Neural cell (in vitro differentiated cells): Measurements from ENCODE around the gene MTA1. TPM values are rescaled to one million over a fixed set of nuclear protein-coding genes. Genes with fewer than 3 reads are reported as not detected.

ENCODE experiments used
- H2AFZ ChIP-seq: fragments of 200-600, 300-800 bp; sonication (generic), shearing (Covaris generic); 2 replicates; pipeline ENCODE4 v1.6.0; 2014; ENCODE audit warnings: low read depth, mild to moderate bottlenecking, antibody characterized with exemption, low read length, moderate library complexity
- H3F3A ChIP-seq: fragments of 200-600 bp; shearing (Covaris generic); 2 replicates; pipeline ENCODE4 v1.6.1; 2016; ENCODE audit warnings: mild to moderate bottlenecking, moderate library complexity, mixed read lengths, antibody characterized with exemption, low read length; ENCODE audit not compliant: insufficient read depth, poor library complexity, severe bottlenecking
- H3K27ac ChIP-seq: fragments of 200-600, 300-800 bp; sonication (generic), shearing (Covaris generic); 2 replicates; pipeline ENCODE4 v1.5.1; 2014; ENCODE audit warnings: mild to moderate bottlenecking, low read length, moderate library complexity
- H3K27me3 ChIP-seq: fragments of 300-800, 200-600 bp; sonication (generic), shearing (Covaris generic); 2 replicates; pipeline ENCODE4 v1.6.0; 2014; ENCODE audit warnings: mild to moderate bottlenecking, low read depth, low read length, moderate library complexity; ENCODE audit not compliant: insufficient read depth
- H3K36me3 ChIP-seq: fragments of 300-800, 200-600 bp; sonication (generic), shearing (Covaris generic); 2 replicates; pipeline ENCODE4 v1.5.1; 2014; ENCODE audit warnings: mild to moderate bottlenecking, antibody characterized with exemption, low read length, moderate library complexity; ENCODE audit not compliant: insufficient read depth
- H3K4me2 ChIP-seq: fragments of 300-800, 200-600 bp; sonication (generic), shearing (Covaris generic); 2 replicates; pipeline ENCODE4 v1.6.0; 2014; ENCODE audit warnings: mild to moderate bottlenecking, low read length
- H3K4me3 ChIP-seq: fragments of 300-800, 200-600 bp; sonication (generic), shearing (Covaris generic); 2 replicates; pipeline ENCODE4 v1.5.1; 2014; ENCODE audit warnings: mild to moderate bottlenecking, low read length, moderate library complexity
- H3K79me2 ChIP-seq: fragments of 200-600 bp; shearing (Covaris generic); replicated peaks from 2 replicates; pipeline ENCODE4 v1.6.0; 2014; ENCODE audit warnings: mild to moderate bottlenecking, low read length, moderate library complexity; ENCODE audit not compliant: insufficient read depth
- H3K9ac ChIP-seq: fragments of 300-800, 200-600 bp; sonication (generic), shearing (Covaris generic); 2 replicates; pipeline ENCODE4 v1.6.1; 2016; ENCODE audit warnings: mild to moderate bottlenecking, low read length, mixed read lengths
- H3K9me2 ChIP-seq: fragments of 200-600 bp; shearing (Covaris generic); 2 replicates; pipeline ENCODE4 v1.6.1; 2016; ENCODE audit warnings: mild to moderate bottlenecking, low read length, mixed read lengths; ENCODE audit not compliant: insufficient read depth
- H3K9me3 ChIP-seq: fragments of 200-600, 300-800 bp; sonication (generic), shearing (Covaris generic); 2 replicates; pipeline ENCODE4 v1.6.1; 2016; ENCODE audit warnings: mild to moderate bottlenecking, mixed run types, low read length, moderate library complexity, mixed read lengths
- H4K20me1 ChIP-seq: fragments of 200-600 bp; shearing (Covaris generic); 2 replicates; pipeline ENCODE4 v1.6.1; 2016; ENCODE audit warnings: mild to moderate bottlenecking, mixed run types; ENCODE audit not compliant: insufficient read depth
- CTCF ChIP-seq: fragments of 450-650 bp; IDR thresholded peaks from 2 replicates; pipeline ENCODE4 v1.5.1; 2014; ENCODE audit warnings: antibody characterized with exemption, mild to moderate bottlenecking, moderate library complexity; ENCODE audit not compliant: poor library complexity, severe bottlenecking
- EP300 ChIP-seq: fragments of 450-650 bp; conservative IDR thresholded peaks from 2 replicates; pipeline ENCODE4 v1.6.1; 2014; ENCODE audit warnings: antibody characterized with exemption, mild to moderate bottlenecking, moderate library complexity; ENCODE audit not compliant: poor library complexity, severe bottlenecking
- EZH2 ChIP-seq: fragments of 200-600, 300-800 bp; shearing (Covaris generic), sonication (generic); IDR thresholded peaks from 2 replicates; pipeline ENCODE4 v1.6.1; 2014; ENCODE audit warnings: antibody characterized with exemption, low read length, borderline replicate concordance, mild to moderate bottlenecking; ENCODE audit not compliant: insufficient read depth, poor library complexity, severe bottlenecking
- MXI1 ChIP-seq: fragments of 450-650 bp; conservative IDR thresholded peaks from 2 replicates; pipeline ENCODE4 v1.6.1; 2014; ENCODE audit warnings: antibody characterized with exemption, mild to moderate bottlenecking; ENCODE audit not compliant: poor library complexity, severe bottlenecking
- POLR2AphosphoS5 ChIP-seq: IDR thresholded peaks from 2 replicates; pipeline ENCODE4 v1.6.1; 2012
- RAD21 ChIP-seq: fragments of 450-650 bp; conservative IDR thresholded peaks from 2 replicates; pipeline ENCODE4 v1.6.1; 2014; ENCODE audit warnings: antibody characterized with exemption, mild to moderate bottlenecking, moderate library complexity
- REST ChIP-seq: IDR thresholded peaks from 2 replicates; pipeline ENCODE4 v1.6.1; 2012; ENCODE audit warnings: borderline replicate concordance
- SMC3 ChIP-seq: fragments of 450-650 bp; conservative IDR thresholded peaks from 2 replicates; pipeline ENCODE4 v1.6.1; 2014; ENCODE audit warnings: antibody characterized with exemption, mild to moderate bottlenecking, moderate library complexity; ENCODE audit not compliant: poor library complexity
- TAF1 ChIP-seq: IDR thresholded peaks from 2 replicates; pipeline ENCODE4 v1.6.1; 2012; ENCODE audit warnings: low read depth
- polyA plus RNA-seq: library from polyadenylated mRNA; depleted of rRNA; stranded (reverse); fragments of >200 nt; gene quantifications from 2 replicates; pipeline ENCODE4 v1.2.3, GENCODE V29; 2014

Gene MTA1
- polyA plus RNA-seq, 1 donor from 2014 or later = 94.0 TPM

GRCh38 chr14:105427412-105427811 is 7.8 kb downstream of the MTA1 start:
- no peaks in the 10 kb centered on the region for H4K20me1 ChIP-seq
- TF ChIP-seq POLR2AphosphoS5 (no peak), EP300 (no peak), REST (no peak), SMC3 (no peak), TAF1 (no peak), EZH2 (no peak), RAD21 (no peak), CTCF (no peak), MXI1 (no peak)
- H3K36me3 ChIP-seq = no peaks in the 10 kb centered on the region

GRCh38 chr14:105427936-105428485 is 8.4 kb downstream of the MTA1 start:
- H3K27me3 ChIP-seq = no peaks in the 10 kb centered on the region
- H3K9ac ChIP-seq = no peak overlapping the region
- no peaks in the 10 kb centered on the region for H4K20me1 ChIP-seq
- no peaks in the 10 kb centered on the region for H3F3A ChIP-seq
- H3K79me2 ChIP-seq = peaks cover 37% of the 10 kb centered on the region
- no peak overlapping the region for H3K4me3 ChIP-seq
- H2AFZ ChIP-seq = no peak overlapping the region
- no peak overlapping the region for H3K27ac ChIP-seq
- no peaks in the 10 kb centered on the region for H3K9me3 ChIP-seq
- H3K4me2 ChIP-seq = no peak overlapping the region
- no peaks in the 10 kb centered on the region for H3K36me3 ChIP-seq
- H3K9me2 ChIP-seq = no peaks in the 10 kb centered on the region
- no peak for TF ChIP-seq SMC3

More at GRCh38 chr14:105427412-105427811, 7.8 kb downstream of the MTA1 start:
- peaks cover 35% of the 10 kb centered on the region for H3K79me2 ChIP-seq
- no peaks in the 10 kb centered on the region for H3K27me3 ChIP-seq
- H3K4me2 ChIP-seq = no peak overlapping the region
- no peak overlapping the region for H3K4me3 ChIP-seq
- H3K9me3 ChIP-seq = no peaks in the 10 kb centered on the region
- no peaks in the 10 kb centered on the region for H3F3A ChIP-seq
- H3K27ac ChIP-seq = no peak overlapping the region
- H3K9me2 ChIP-seq = no peaks in the 10 kb centered on the region
- no peak overlapping the region for H3K9ac ChIP-seq
- no peak overlapping the region for H2AFZ ChIP-seq

- Histone ChIP-seq H4K20me1 (no peaks in the 10 kb centered on the region), H3F3A (no peaks in the 10 kb centered on the region), H3K9me2 (no peaks in the 10 kb centered on the region), H3K27ac (no peak overlapping the region), H3K4me2 (no peak overlapping the region), H3K79me2 (peaks cover 37% of the 10 kb centered on the region), H3K9me3 (no peaks in the 10 kb centered on the region), H2AFZ (no peak overlapping the region), H3K27me3 (no peaks in the 10 kb centered on the region), H3K9ac (no peak overlapping the region), H3K36me3 (no peaks in the 10 kb centered on the region), H3K4me3 (no peak overlapping the region)
- no peak for TF ChIP-seq MXI1
- no peak for TF ChIP-seq EP300
- TF ChIP-seq TAF1 = no peak
- no peak for TF ChIP-seq CTCF
- no peak for TF ChIP-seq EZH2
- no peak for TF ChIP-seq POLR2AphosphoS5
- TF ChIP-seq REST = no peak
- TF ChIP-seq RAD21 = no peak
- no peak for TF ChIP-seq SMC3
Observed at GRCh38 chr14:105430042-105430441, 10.4 kb downstream of the MTA1 start.
